GDM1 (cell line): ENCODE results near the gene LRTM2.
A peak's percentile ranks its signal among the peaks of the same experiment; 100 is the strongest.
"Not testable (repeated sequence)": the region's sequence is repeated elsewhere in the genome, so short reads cannot be mapped to it uniquely, and the experiment has no call there.

ENCODE experiments used
- DNase-seq: peaks from one replicate; lab custom pipeline; 2025; lab: John Stamatoyannopoulos, UW

The LRTM2 gene

GRCh38 chr12:1811281-1811947, 9.0 kb upstream of the LRTM2 start:
- DNase-seq: peak; percentile 85

GRCh38 chr12:1811948-1812291, 8.4 kb upstream of the LRTM2 start:
- DNase-seq: no peak

- peak; percentile 82 for DNase-seq
Measured at GRCh38 chr12:1812650-1813302, 7.6 kb upstream of the LRTM2 start.

GRCh38 chr12:1814266-1814665, 6.1 kb upstream of the LRTM2 start:
- DNase-seq: no peak

- no peak for DNase-seq
Measured at GRCh38 chr12:1815108-1815507, 5.3 kb upstream of the LRTM2 start.

GRCh38 chr12:1815814-1816729, 4.3 kb upstream of the LRTM2 start:
- no peak for DNase-seq

- DNase-seq: no peak
Measured at GRCh38 chr12:1816730-1817348, 3.5 kb upstream of the LRTM2 start.

- not testable (repeated sequence) for DNase-seq
Measured at GRCh38 chr12:1817928-1818327, 2.4 kb upstream of the LRTM2 start.

- no peak for DNase-seq
Measured at GRCh38 chr12:1819050-1819449, 1.3 kb upstream of the LRTM2 start.

- no peak for DNase-seq
Measured at GRCh38 chr12:1819571-1819970, 794 bp upstream of the LRTM2 start.

GRCh38 chr12:1820896-1821291, 529 bp downstream of the LRTM2 start:
- DNase-seq: no peak

GRCh38 chr12:1821805-1822204, 1.4 kb downstream of the LRTM2 start:
- no peak for DNase-seq

- no peak for DNase-seq
Measured at GRCh38 chr12:1822699-1823098, 2.3 kb downstream of the LRTM2 start.

- DNase-seq: no peak
Measured at GRCh38 chr12:1823237-1823636, 2.9 kb downstream of the LRTM2 start.

GRCh38 chr12:1825382-1826102, 5.2 kb downstream of the LRTM2 start:
- no peak for DNase-seq

- DNase-seq: no peak
Measured at GRCh38 chr12:1826401-1826800, 6.0 kb downstream of the LRTM2 start.

- DNase-seq: no peak
Measured at GRCh38 chr12:1826867-1827705, 6.7 kb downstream of the LRTM2 start.

- no peak for DNase-seq
Measured at GRCh38 chr12:1827826-1828805, 7.8 kb downstream of the LRTM2 start.

- DNase-seq: no peak
Measured at GRCh38 chr12:1828856-1829255, 8.5 kb downstream of the LRTM2 start.
